A673 (cell line): ENCODE data around the gene CABLES2.

Experiments used
- CTCF ChIP-seq: fragments of 300-800, 200-600 bp; sonication (generic); conservative IDR thresholded peaks from 2 replicates; pipeline ENCODE4 v1.5.1; 2017; ENCODE audit warnings: low read depth, mild to moderate bottlenecking, antibody characterized with exemption, low read length, moderate library complexity, mixed read lengths
- EZH2 ChIP-seq: fragments of 200-600 bp; sonication (generic); IDR thresholded peaks from 2 replicates; pipeline ENCODE4 v1.6.1; 2017; ENCODE audit warnings: borderline replicate concordance, low read depth, mild to moderate bottlenecking, mixed read lengths, antibody characterized with exemption, low read length; ENCODE audit not compliant: poor library complexity, severe bottlenecking

GRCh38 chr20:62400541-62400940 is 6.5 kb downstream of the CABLES2 start:
- no peak for TF ChIP-seq EZH2
- no peak for TF ChIP-seq CTCF
